ENCODE measurements around the gene RHPN2. TPM values are rescaled to one million over a fixed set of nuclear protein-coding genes. Genes with fewer than 3 reads are reported as not detected.
A peak's percentile ranks its signal among the peaks of the same experiment; 100 is the strongest.

The RHPN2 gene
- total RNA-seq, 1 experiment from 2014 or later = 2.8 TPM

DNA sequence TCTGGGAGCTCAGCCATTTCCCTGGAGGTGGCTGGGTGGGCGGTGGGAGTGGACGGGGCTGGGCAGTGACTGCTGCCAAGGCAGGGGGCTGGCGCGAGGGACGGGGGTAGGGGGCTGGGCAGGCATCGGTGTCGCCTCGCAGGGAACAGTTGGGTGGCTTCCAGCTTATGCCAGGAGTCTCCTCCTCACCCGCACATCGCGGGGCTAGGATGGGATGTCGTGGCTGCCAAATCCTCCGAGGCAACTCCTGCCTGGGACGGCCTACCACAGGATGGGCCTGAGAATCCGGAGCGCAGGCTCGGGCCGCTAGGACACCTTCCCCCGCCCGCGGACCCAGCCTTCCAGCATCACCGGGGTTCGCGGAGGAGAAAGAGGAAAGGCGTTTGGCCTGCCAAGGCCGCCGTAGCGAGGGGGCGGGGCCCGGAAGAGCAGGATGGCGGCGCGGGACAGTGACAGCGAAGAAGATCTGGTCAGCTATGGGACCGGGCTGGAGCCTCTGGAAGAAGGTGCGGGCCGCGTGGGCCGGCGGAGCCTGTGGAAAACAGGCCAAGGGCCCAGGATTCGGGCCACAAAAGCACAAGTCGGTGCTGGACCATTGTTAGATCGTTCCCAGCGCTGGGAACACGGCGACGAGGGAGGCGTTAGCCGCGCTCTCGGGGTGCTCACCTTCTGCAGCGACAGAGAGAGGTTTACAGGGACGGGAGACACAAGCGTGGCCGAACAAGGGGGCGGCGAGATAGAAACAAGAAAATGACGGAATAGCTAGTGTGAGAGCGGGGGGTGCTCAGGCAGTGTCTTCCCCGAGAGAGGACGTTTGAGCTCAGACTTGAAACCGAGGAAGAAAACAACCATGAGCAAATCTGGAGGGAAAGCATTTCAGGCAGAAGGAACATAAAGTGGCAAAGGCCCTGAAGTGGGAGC is 16.3 kb upstream of the RHPN2 start, which contains the start of gene GPATCH1:
Gene GPATCH1, plus strand, starts transcription at position 421 of the 921 bp plus-strand sequence. Its CDS starts 13 bp downstream, at position 434.
- Histone ChIP-seq H3K9me3 (ENCODE audit: low read length) (no peaks in the 10 kb centered on the region), H3K36me3 (ENCODE audit: insufficient read depth, low read length) (no peaks in the 10 kb centered on the region), H3K79me2 (ENCODE audit: low read length) (peaks cover 21% of the 10 kb centered on the region), H3K4me2 (ENCODE audit: low read depth, low read length, poor library complexity, severe bottlenecking) (peak within 1 kb of the TSS; percentile 89), H3K9me2 (replicated peaks; ENCODE audit: insufficient read depth, low read length) (no peaks in the 10 kb centered on the region), H3K4me1 (ENCODE audit: low read length) (peaks cover 23% of the 10 kb centered on the region), H3K27me3 (ENCODE audit: low read length) (no peaks in the 10 kb centered on the region), H3K4me3 (ENCODE audit: low read length) (peak within 1 kb of the TSS; percentile 100), H3K9ac (ENCODE audit: low read length) (peak within 1 kb of the TSS; percentile 93), H4K20me1 (ENCODE audit: insufficient read depth, low read depth, low read length) (no peaks in the 10 kb centered on the region), H3K27ac (ENCODE audit: low read length) (no peak within 1 kb of the TSS), H2AFZ (ENCODE audit: low read length) (peak within 1 kb of the TSS; percentile 96)
- DNase-seq = peak; percentile 94

DNA sequence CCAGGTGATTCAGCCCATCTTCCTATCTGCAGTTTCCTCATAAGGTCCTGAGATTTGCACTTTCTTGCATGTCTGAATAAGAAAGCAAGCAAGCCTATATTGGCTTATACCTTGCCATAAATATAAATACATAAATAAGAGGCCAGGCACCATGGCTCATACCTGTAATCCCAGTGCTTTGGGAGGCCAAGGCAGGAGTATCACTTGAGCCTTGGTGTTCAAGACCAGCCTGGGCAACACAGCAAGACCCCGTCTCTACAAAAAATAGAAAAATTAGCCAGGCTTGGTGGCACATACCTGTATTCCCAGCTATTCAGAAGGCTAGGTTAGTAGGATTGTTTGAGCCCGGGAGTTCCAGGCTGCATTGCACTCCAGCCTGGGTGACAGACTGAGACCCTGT is 10.8 kb upstream of the RHPN2 start:
- Histone ChIP-seq H3K27me3 (ENCODE audit: low read length) (no peaks in the 10 kb centered on the region), H3K27ac (ENCODE audit: low read length) (no peak overlapping the region), H3K9me3 (ENCODE audit: low read length) (no peaks in the 10 kb centered on the region), H4K20me1 (ENCODE audit: insufficient read depth, low read depth, low read length) (no peaks in the 10 kb centered on the region), H2AFZ (ENCODE audit: low read length) (no peak overlapping the region), H3K4me3 (ENCODE audit: low read length) (no peak overlapping the region), H3K4me2 (ENCODE audit: low read depth, low read length, poor library complexity, severe bottlenecking) (no peak overlapping the region), H3K9me2 (replicated peaks; ENCODE audit: insufficient read depth, low read length) (no peaks in the 10 kb centered on the region), H3K4me1 (ENCODE audit: low read length) (peaks cover 10% of the 10 kb centered on the region), H3K36me3 (ENCODE audit: insufficient read depth, low read length) (no peaks in the 10 kb centered on the region), H3K9ac (ENCODE audit: low read length) (no peak overlapping the region), H3K79me2 (ENCODE audit: low read length) (no peaks in the 10 kb centered on the region)
- no peak for DNase-seq

DNA sequence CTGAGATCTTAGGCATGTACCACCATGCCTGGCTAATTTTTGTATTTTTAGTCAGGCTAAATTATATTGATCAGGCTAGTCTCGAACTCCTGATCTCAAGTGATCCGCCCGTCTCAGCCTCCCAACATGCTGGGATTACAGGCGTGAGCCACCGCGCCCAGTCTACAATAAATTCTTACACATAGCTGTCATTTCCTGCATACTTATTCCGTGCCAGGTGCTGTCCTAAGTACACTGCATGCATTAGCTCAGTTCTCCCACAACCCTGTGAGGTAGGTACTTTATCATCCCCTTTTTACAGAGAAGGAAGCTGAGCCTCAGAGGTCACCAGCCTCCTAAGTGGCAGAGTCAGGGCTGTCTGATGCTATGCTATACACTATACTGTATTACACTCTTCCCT is 7.2 kb upstream of the RHPN2 start:
- H3K4me1 ChIP-seq (ENCODE audit: low read length) = no peaks in the 10 kb centered on the region
- no peaks in the 10 kb centered on the region for H4K20me1 ChIP-seq (ENCODE audit: insufficient read depth, low read depth, low read length)
- H3K4me3 ChIP-seq (ENCODE audit: low read length) = no peak overlapping the region
- H3K27ac ChIP-seq (ENCODE audit: low read length) = no peak overlapping the region
- no peak overlapping the region for H3K4me2 ChIP-seq (ENCODE audit: low read depth, low read length, poor library complexity, severe bottlenecking)
- no peaks in the 10 kb centered on the region for H3K79me2 ChIP-seq (ENCODE audit: low read length)
- DNase-seq = no peak
- no peak overlapping the region for H2AFZ ChIP-seq (ENCODE audit: low read length)
- no peaks in the 10 kb centered on the region for H3K9me3 ChIP-seq (ENCODE audit: low read length)
- no peaks in the 10 kb centered on the region for H3K9me2 ChIP-seq (replicated peaks; ENCODE audit: insufficient read depth, low read length)
- H3K9ac ChIP-seq (ENCODE audit: low read length) = no peak overlapping the region
- H3K36me3 ChIP-seq (ENCODE audit: insufficient read depth, low read length) = no peaks in the 10 kb centered on the region
- no peaks in the 10 kb centered on the region for H3K27me3 ChIP-seq (ENCODE audit: low read length)

DNA sequence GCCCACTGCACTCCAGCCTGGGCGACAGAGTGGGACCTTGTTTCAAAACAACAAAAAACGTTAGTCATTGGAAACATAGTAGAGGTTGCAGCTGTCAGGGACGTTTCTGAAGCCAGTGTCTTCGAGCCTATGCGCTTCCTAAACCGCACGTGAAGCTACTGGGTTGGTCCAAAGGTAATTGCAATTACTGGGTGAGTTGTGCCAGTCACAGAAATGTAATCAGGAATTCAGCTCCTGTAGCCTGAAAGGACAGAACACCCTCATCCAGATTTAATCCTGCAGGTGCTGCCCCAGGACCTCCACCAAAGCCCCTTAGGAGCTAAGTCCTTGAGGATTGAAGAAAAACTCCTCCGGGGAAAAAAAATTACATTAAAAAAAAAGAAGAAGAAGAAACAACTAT is 2.4 kb upstream of the RHPN2 start:
- Histone ChIP-seq H3K4me1 (ENCODE audit: low read length) (peaks cover 17% of the 10 kb centered on the region), H3K79me2 (ENCODE audit: low read length) (peaks cover 13% of the 10 kb centered on the region), H3K36me3 (ENCODE audit: insufficient read depth, low read length) (no peaks in the 10 kb centered on the region), H3K27me3 (ENCODE audit: low read length) (no peaks in the 10 kb centered on the region), H3K4me2 (ENCODE audit: low read depth, low read length, poor library complexity, severe bottlenecking) (no peak overlapping the region), H3K4me3 (ENCODE audit: low read length) (no peak overlapping the region), H3K9ac (ENCODE audit: low read length) (no peak overlapping the region), H3K27ac (ENCODE audit: low read length) (no peak overlapping the region), H2AFZ (ENCODE audit: low read length) (no peak overlapping the region), H4K20me1 (ENCODE audit: insufficient read depth, low read depth, low read length) (0 out of 2 replicates have a peak, but pooled peaks cover 7% of the 10 kb centered on the region), H3K9me2 (replicated peaks; ENCODE audit: insufficient read depth, low read length) (no peaks in the 10 kb centered on the region), H3K9me3 (ENCODE audit: low read length) (no peaks in the 10 kb centered on the region)
- DNase-seq = no peak

DNA sequence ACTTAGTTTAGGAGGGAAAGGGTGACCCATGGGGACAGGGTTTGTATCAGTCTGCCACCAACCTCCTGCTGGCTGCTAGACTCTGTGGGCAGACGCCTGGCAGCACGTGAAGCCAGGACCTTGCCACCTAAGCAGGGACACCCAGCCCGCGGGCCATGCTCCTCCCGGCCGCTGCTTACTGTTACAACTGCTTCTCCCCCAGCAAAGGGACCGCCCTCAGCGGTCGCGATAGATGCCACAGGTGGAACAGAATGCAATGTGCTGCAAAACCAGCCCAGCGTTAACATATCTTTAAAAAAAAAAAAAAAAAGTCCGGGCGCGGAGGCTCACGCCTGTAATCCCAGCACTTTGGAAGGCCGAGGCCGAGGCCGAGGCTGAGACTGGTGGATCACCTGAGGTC is 1.9 kb upstream of the RHPN2 start:
- Histone ChIP-seq H3K9me2 (replicated peaks; ENCODE audit: insufficient read depth, low read length) (no peaks in the 10 kb centered on the region), H3K9me3 (ENCODE audit: low read length) (no peaks in the 10 kb centered on the region), H3K27me3 (ENCODE audit: low read length) (no peaks in the 10 kb centered on the region), H3K4me1 (ENCODE audit: low read length) (peaks cover 17% of the 10 kb centered on the region), H3K4me2 (ENCODE audit: low read depth, low read length, poor library complexity, severe bottlenecking) (no peak overlapping the region), H3K4me3 (ENCODE audit: low read length) (no peak overlapping the region), H2AFZ (ENCODE audit: low read length) (no peak overlapping the region), H3K79me2 (ENCODE audit: low read length) (peaks cover 13% of the 10 kb centered on the region), H3K9ac (ENCODE audit: low read length) (no peak overlapping the region), H3K36me3 (ENCODE audit: insufficient read depth, low read length) (no peaks in the 10 kb centered on the region), H3K27ac (ENCODE audit: low read length) (no peak overlapping the region), H4K20me1 (ENCODE audit: insufficient read depth, low read depth, low read length) (0 out of 2 replicates have a peak, but pooled peaks cover 7% of the 10 kb centered on the region)
- no peak for DNase-seq

DNA sequence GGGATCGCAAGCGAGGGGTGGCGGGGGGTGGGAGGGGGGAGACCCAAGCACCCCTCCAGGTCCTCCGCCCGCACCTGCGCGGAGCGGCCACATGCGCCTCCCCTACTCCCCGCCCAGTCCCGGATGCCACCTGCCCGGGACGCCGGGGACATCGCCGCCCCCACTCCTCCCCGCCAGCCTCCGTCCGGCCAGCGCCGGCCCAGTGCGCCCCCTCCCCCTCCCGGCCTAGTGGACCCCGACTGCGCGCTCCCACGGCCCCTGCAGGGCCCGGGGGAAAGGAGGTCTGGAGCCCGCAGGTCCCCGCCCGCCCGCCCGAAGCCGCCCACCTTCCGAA is 263 bp downstream of the RHPN2 start:
- Histone ChIP-seq H3K27me3 (ENCODE audit: low read length) (no peaks in the 10 kb centered on the region), H3K4me1 (ENCODE audit: low read length) (peaks cover 17% of the 10 kb centered on the region), H3K4me2 (ENCODE audit: low read depth, low read length, poor library complexity, severe bottlenecking) (peak overlapping the region; percentile 70), H3K4me3 (ENCODE audit: low read length) (peak overlapping the region; percentile 69), H3K36me3 (ENCODE audit: insufficient read depth, low read length) (no peaks in the 10 kb centered on the region), H3K79me2 (ENCODE audit: low read length) (peaks cover 16% of the 10 kb centered on the region), H2AFZ (ENCODE audit: low read length) (no peak overlapping the region), H3K9ac (ENCODE audit: low read length) (peak overlapping the region; percentile 61), H3K27ac (ENCODE audit: low read length) (no peak overlapping the region), H3K9me2 (replicated peaks; ENCODE audit: insufficient read depth, low read length) (no peaks in the 10 kb centered on the region), H3K9me3 (ENCODE audit: low read length) (no peaks in the 10 kb centered on the region), H4K20me1 (ENCODE audit: insufficient read depth, low read depth, low read length) (0 out of 2 replicates have a peak, but pooled peaks cover 7% of the 10 kb centered on the region)
- peak; percentile 66 for DNase-seq

DNA sequence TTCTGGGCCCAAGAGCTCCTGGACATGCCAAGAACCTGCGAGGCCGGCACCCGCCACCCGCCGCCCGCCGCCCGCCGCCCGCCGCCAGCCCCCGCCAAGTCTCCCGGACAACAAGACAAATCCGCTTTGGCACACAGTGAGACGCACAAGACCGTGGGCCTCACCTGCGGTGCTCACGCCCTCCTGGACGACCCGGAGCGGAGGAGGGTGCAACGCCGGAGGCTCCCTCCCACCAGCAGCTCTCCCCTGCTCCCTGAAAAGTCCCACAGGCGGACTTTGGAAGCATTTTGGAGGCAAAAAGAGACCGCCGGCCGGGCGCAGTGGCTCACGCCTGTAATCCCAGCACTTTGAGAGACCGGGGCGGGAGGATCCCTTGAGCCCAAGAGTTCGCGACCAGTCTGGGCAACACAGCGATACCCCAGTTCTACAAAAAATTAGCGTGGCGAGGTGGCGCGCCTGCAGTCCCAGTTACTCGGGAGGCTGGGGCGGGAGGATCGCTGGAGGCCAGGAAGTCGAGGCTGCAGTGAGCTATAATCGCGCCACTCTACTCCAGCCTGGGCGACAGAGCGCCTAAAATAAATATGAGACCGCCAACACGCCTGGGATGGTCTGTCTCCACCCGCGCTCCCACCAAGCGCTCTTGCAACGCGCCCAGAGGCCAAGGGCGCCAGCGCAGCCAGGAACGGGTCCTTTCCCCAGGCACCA is 783 bp downstream of the RHPN2 start:
- Histone ChIP-seq H3K9me3 (ENCODE audit: low read length) (no peaks in the 10 kb centered on the region), H2AFZ (ENCODE audit: low read length) (no peak overlapping the region), H3K4me2 (ENCODE audit: low read depth, low read length, poor library complexity, severe bottlenecking) (peak overlapping the region; percentile 70), H3K27me3 (ENCODE audit: low read length) (no peaks in the 10 kb centered on the region), H3K4me1 (ENCODE audit: low read length) (peaks cover 17% of the 10 kb centered on the region), H3K9ac (ENCODE audit: low read length) (peak overlapping the region; percentile 61), H3K4me3 (ENCODE audit: low read length) (peak overlapping the region; percentile 69), H3K9me2 (replicated peaks; ENCODE audit: insufficient read depth, low read length) (no peaks in the 10 kb centered on the region), H4K20me1 (ENCODE audit: insufficient read depth, low read depth, low read length) (0 out of 2 replicates have a peak, but pooled peaks cover 7% of the 10 kb centered on the region), H3K27ac (ENCODE audit: low read length) (no peak overlapping the region), H3K79me2 (ENCODE audit: low read length) (peaks cover 16% of the 10 kb centered on the region), H3K36me3 (ENCODE audit: insufficient read depth, low read length) (no peaks in the 10 kb centered on the region)
- no peak for DNase-seq

DNA sequence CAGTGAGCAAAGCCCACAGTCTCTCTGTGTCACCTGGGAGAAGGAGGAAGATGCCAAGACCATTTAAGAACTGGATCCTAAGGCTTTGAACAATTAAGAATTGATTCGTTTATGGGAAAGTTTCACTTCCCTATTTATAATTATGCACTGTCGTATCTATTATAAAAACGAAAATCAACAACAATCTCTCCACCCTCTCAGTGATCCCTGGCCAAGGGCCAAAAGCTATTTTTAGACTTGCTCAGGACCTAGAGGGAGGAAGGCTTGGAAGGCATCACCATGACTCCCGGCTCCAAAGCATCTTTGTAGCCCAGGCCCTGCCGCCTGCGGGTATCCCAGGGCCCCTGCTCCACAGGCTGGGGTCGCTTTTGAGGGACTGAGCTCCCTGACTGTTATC is 1.3 kb downstream of the RHPN2 start:
- Histone ChIP-seq H3K79me2 (ENCODE audit: low read length) (peaks cover 16% of the 10 kb centered on the region), H3K27me3 (ENCODE audit: low read length) (no peaks in the 10 kb centered on the region), H3K36me3 (ENCODE audit: insufficient read depth, low read length) (no peaks in the 10 kb centered on the region), H3K27ac (ENCODE audit: low read length) (peak overlapping the region; percentile 28; the same call in 1 of the 2 replicates), H3K4me2 (ENCODE audit: low read depth, low read length, poor library complexity, severe bottlenecking) (peak overlapping the region; percentile 70), H3K9me2 (replicated peaks; ENCODE audit: insufficient read depth, low read length) (no peaks in the 10 kb centered on the region), H3K4me1 (ENCODE audit: low read length) (peaks cover 17% of the 10 kb centered on the region), H4K20me1 (ENCODE audit: insufficient read depth, low read depth, low read length) (0 out of 2 replicates have a peak, but pooled peaks cover 7% of the 10 kb centered on the region), H3K9me3 (ENCODE audit: low read length) (no peaks in the 10 kb centered on the region), H2AFZ (ENCODE audit: low read length) (no peak overlapping the region), H3K4me3 (ENCODE audit: low read length) (peak overlapping the region; percentile 69), H3K9ac (ENCODE audit: low read length) (peak overlapping the region; percentile 42)
- peak; percentile 56 for DNase-seq

Measured in Karpas-422 (cell line).